Measurements from ENCODE around the gene CTAGE15.
"Not testable (repeated sequence)": the region's sequence is repeated elsewhere in the genome, so short reads cannot be mapped to it uniquely, and the experiment has no call there.

GRCh38 chr7:143533213-143533839 lies 38.3 kb upstream of the CTAGE15 start:
- not testable (repeated sequence) for TF ChIP-seq TAF1, POLR2AphosphoS5, POLR2A (IDR thresholded peaks at IDR 0.05; ENCODE audit: low read depth, low read length)

Measured in GM12891 (cell line).